DMS 273 treated with DMSO at 0.1 percent for 48 hours (cell line): ENCODE data around the gene ANXA6.
A peak's percentile ranks its signal among the peaks of the same experiment; 100 is the strongest.

Source experiments
- DNase-seq: peaks from one replicate; lab custom pipeline; 2025; lab: John Stamatoyannopoulos, UW

Gene ANXA6

DNA sequence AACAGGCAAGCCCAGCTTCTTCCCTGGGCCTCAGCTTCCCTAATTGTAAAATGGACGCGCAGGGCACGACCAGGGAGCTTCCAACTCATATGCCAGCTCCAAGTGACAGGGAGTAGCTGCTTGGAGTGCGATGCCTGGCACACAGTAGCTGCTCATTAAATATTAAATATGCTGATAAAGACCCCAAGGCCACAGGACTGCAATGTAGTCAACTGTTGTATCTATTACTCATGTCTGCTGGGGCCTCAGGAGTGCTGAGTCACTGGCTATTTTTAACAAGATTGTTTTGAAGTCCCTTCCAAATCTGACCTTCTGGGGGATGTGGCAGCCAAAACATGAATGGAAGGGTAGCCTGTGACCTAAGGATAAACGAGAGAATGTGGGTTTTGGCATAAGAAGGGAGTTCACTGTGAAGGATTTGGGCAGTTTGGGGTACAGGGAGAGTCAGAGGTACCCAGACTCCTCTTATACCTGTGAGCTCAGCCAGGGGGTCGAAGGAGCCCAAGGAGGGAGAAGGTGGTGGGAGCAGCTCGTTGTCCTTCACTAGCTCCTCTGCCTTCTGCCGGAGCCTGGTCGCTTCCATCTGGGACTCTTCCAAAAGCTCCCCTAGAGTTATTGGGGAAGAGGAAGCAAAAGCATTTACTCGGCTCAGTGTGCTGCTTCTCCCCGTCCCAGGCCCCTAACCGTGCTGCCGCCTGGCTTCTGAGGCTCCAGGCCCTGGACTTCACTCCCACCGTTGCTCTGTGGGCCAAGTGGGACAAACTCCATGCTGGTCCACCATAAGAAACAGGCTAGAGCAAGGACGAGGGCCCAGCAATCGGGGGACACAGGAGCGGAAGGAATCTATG is 94.2 kb downstream of the ANXA6 start:
- DNase-seq, result no peak

DNA sequence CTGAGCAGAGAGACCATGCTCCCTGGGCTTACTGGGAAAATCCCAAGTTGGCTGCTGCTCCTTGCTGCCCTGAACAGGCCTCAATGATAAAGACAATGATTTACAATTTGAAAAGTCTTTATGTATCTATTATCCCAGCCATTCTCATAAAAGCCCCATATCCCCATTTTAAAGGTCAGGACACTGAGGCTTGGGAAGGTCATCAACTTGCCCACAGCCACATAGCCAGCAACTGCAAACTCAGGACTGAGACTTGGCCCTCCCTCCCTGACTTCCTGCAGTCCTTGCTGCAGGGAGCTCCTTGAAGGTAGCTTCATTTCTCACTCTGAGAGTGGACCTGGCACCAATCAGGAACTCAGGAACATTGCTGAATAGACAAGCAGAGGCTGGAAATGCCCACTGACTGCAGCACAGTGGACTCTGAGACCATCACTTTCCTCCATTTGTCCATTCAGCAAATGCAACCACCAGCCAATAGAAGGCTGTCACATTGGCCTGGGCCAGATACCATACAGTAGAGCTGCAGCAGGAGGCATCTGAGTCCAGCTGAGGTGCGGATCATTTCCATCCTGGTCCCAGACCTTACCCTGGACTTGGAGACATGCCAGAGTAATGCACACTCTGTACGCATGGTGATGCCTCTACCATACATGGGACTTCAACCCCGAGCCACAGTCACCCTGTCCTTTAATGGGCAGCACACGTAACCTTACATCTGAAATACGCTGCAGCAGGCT is 95.0 kb downstream of the ANXA6 start:
- no peak for DNase-seq

GRCh38 chr5:151060742-151061141 is 96.8 kb downstream of the ANXA6 start:
- no peak for DNase-seq

DNA sequence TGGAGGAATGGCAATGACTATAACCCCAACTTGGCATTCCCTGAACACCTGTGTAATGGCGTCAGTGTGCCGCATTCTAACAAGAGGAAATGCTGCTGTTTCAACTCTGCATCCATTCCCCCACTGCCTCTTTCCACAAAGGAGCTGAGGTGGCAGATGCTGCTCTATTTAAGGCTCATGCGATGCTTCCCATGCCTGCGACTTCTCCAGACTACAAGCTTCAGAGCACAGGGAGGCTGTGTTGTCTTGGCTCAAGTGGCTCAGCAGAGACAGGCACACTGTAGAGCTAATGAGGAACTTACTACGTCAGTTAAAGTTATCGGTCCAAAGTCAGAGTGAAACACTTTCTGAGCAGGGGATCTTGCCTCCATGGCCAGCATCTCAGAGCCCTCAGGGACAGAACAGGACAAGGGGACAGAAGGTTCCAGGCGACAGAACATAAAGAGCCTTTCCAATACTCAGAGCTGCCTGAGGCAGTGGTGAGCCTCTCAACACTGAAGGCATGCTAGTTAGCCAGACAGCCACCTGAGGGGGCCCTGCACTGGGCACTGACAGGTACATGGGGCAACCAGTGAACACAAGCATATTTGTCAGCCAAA is 98.6 kb downstream of the ANXA6 start:
- DNase-seq, result no peak

DNA sequence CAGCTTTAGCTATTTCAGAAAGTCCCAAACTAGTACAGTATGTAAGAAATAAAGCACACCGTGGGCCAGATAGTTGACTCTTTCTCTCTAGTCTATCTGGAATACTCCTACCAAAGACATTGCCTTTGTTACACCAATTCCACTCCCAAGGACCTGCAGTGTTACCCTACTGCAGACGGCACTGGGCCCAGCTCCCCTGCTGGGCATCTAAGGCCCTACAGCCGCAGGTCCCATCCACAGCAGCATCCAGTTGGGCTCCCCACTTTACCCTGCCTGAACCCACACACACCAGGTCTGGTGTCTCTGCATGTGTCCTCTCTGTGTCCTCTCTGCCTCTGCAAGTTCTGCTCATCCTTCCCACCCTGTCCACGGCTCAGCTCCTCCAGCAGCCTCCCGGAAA is 99.3 kb downstream of the ANXA6 start:
- DNase-seq, result no peak

DNA sequence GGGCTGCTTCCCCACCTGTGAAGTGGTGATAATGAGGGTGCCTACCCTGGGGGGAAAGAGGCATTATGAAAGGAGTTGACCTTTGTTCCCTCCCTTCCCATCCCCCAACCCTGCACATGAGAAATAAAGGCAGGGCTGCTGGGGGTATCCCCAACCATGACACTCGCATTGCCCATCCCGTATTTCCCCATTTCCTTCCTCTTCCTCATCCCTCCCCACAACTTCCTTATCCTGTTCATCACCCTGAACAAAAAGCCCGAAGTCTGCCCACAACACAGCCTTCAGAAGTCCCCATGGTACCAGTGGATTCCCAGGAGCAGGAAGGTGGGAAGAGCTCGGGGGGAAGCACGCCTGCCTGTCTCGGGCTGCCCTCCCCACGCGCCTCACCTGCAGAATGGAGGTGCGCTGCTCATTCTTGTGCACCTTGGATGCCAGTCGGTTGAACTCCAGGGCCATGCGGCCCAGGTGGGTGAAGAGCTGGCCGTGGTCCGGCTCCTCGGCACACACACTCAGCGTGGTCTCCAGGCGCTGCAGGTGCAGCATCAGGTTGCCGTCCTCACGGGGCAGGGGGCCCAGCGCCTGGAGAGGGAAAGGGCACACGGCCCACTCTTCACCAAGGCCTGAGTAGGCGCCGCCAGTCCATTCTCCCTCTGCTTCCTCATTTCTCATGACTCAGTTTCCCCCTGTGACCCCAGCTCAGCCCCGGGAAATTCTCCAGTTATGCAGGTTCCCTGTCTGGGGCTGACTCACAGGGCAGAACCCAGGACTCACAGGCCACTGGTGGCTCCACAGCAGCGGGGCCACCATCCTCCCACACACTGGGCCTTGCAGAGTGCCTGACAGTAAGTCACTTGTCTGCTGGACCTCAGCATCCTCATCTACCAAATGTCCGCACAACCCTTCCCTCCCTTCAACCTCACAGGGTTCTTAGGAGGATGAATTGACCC is 100.9 kb downstream of the ANXA6 start:
- no peak for DNase-seq

DNA sequence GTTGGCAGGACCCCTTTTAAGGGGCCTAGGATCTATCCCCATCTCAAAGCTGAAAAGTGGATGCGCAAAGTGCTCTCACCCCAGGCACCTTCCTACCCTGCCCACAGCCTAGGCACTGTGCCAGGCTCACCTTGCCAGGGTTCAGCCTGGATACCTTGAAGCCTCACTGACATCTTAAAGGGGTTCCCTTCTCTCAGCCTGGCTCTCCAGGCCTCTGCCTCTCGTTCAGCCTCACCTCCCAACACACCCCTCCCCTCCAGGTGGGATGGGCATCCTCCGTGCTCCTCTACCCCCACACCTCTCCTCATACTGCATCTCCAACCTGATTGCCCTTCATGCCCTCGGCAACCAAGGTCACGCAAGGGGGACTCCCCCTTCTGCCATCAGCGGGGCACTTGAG is 102.2 kb downstream of the ANXA6 start:
- DNase-seq, result no peak

DNA sequence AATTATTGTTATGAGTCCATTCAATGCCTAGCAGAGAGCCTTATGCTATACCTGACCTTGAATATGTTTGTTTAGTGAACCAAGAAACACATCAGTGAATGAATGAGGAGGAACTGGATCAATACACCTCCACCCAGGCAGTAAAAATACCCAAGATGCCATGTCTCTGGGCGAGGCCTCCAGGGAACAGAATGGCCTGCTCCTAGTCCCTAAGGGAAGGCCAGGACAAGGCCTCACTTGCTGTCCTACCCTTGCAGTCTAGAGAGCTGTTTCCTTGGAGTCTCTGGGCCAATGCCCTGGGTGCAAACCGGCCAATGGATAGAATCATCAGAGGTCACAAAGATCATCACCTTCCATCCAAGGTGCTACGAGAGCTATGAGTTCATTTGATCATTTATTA is 102.9 kb downstream of the ANXA6 start:
- no peak for DNase-seq

- DNase-seq, result no peak
These were observed 103.7 kb downstream of the ANXA6 start for GRCh38 chr5:151053796-151054462.

GRCh38 chr5:151052836-151053235 is 104.7 kb downstream of the ANXA6 start:
- DNase-seq, result no peak

DNA sequence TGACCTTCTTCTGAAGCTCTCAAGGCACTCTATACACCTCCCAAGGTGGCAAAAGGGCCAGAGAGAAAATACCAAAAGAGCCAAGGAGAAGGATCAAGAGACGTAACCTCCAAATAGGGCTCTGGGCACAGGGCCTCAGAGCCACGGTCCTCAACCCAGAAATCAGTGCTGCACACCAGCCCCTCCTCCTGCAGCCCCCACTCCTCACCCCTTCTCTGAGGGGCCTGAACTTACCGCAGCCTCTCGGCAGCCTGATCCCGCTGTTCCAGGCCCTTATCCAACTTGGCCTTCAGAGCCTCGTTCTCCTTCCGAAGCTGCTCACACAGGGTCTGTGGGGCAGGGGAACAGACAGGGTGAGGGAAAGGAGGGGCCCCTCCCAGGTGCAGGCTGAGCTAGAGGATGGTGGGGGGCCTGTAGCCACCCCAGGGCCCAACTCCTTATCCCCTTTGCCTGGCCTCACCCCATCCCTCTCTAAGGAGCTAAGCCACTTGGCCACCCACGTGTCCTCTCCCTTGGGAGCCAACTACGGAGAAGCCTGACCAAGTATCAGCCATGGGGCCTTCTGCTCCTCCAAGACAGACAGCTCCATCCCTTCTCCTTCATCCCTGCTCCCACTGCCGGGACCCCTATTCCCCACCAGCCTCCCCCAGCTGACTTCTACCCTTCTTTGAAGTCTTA is 105.5 kb downstream of the ANXA6 start:
- DNase-seq, result no peak

- peak; percentile 21 for DNase-seq
These were observed 106.3 kb downstream of the ANXA6 start for GRCh38 chr5:151051066-151051930.
